K562 (cell line): Measurements from ENCODE around the gene ASPRV1. TPM values are rescaled to one million over a fixed set of nuclear protein-coding genes. Genes with fewer than 3 reads are reported as not detected.

ENCODE experiments used
- ARID3A ChIP-seq: IDR thresholded peaks from 2 replicates; pipeline ENCODE4 v1.6.1; 2012; ENCODE audit warnings: low read depth, low read length, improper control_type of control experiment, borderline replicate concordance
- CBFB ChIP-seq: sonication (generic); formaldehyde crosslinking; IDR thresholded peaks from 2 replicates; pipeline ENCODE4 v1.4.0; 2020; ENCODE audit warnings: mild to moderate bottlenecking, missing genetic modification reagents
- DMBX1 ChIP-seq: fragments of 250-450 bp; sonication (Bioruptor Pico); IDR thresholded peaks from 2 replicates; pipeline ENCODE4 v1.8.0; 2022; ENCODE audit warnings: inconsistent platforms, mild to moderate bottlenecking, moderate library complexity, borderline replicate concordance
- ELF2 ChIP-seq: fragments of 250-450 bp; sonication (Bioruptor Pico); IDR thresholded peaks from 2 replicates; pipeline ENCODE4 v1.5.0; 2021; ENCODE audit warnings: mild to moderate bottlenecking
- ETV5 ChIP-seq: sonication (generic); formaldehyde crosslinking; IDR thresholded peaks from 2 replicates; pipeline ENCODE4 v1.4.0; 2020; ENCODE audit warnings: low read depth, mild to moderate bottlenecking, missing genetic modification reagents
- KAT2B ChIP-seq: IDR thresholded peaks from one replicate; pipeline ENCODE4 v1.6.1; 2012; ENCODE audit warnings: low read depth, mild to moderate bottlenecking, control low read depth, inconsistent platforms, low read length, moderate library complexity
- MBD2 ChIP-seq: sonication (generic); IDR thresholded peaks from 2 replicates; pipeline ENCODE4 v1.6.1; 2016; ENCODE audit warnings: low read depth, borderline replicate concordance
- MXI1 ChIP-seq: IDR thresholded peaks from 2 replicates; pipeline ENCODE4 v1.6.1; 2011; ENCODE audit warnings: low read depth, mild to moderate bottlenecking, improper control_type of control experiment, low read length
- NCOA4 ChIP-seq: fragments of 450-650 bp; IDR thresholded peaks from 2 replicates; pipeline ENCODE4 v1.6.1; 2018; ENCODE audit warnings: mild to moderate bottlenecking; ENCODE audit not compliant: partially characterized antibody
- POLR2A ChIP-seq: fragments of 450-650 bp; conservative IDR thresholded peaks from 2 replicates; pipeline ENCODE4 v1.6.1; 2016
- RBM17 ChIP-seq: fragments of 200-400 bp; formaldehyde crosslinking; IDR thresholded peaks from 2 replicates; pipeline ENCODE4 v1.6.1; 2017; ENCODE audit warnings: low read depth, mild to moderate bottlenecking, low read length, borderline replicate concordance
- RNF219 ChIP-seq: fragments of 250-450 bp; sonication (Bioruptor Pico); IDR thresholded peaks from 2 replicates; pipeline ENCODE4 v1.5.0; 2022; ENCODE audit warnings: mild to moderate bottlenecking
- SIN3A ChIP-seq, 2 experiments: fragments of 150-350 bp in 1 of 2; IDR thresholded peaks; 2 replicates each; pipeline ENCODE4 v1.6.1; 2011 to 2016; ENCODE audit warnings: borderline replicate concordance in 2 of 2, low read depth in 2 of 2, low read length in 2 of 2, mild to moderate bottlenecking in 2 of 2, moderate library complexity in 2 of 2; ENCODE audit not compliant: control insufficient read depth in 1 of 2
- TRIM25 ChIP-seq: fragments of 450-650 bp; IDR thresholded peaks from 2 replicates; pipeline ENCODE4 v1.7.0; 2016; ENCODE audit warnings: borderline replicate concordance
- ZNF3 ChIP-seq: fragments of 250-450 bp; sonication (Bioruptor Pico); IDR thresholded peaks from 2 replicates; pipeline ENCODE4 v1.5.0; 2021; ENCODE audit warnings: mild to moderate bottlenecking, moderate library complexity
- ZNF324 ChIP-seq: fragments of 250-450 bp; sonication (Bioruptor Pico); IDR thresholded peaks from 2 replicates; pipeline ENCODE4 v1.4.0; 2020; ENCODE audit warnings: mild to moderate bottlenecking
- ZNF639 ChIP-seq, 2 experiments: fragments of 200-800 bp in 1 of 2; sonication (Bioruptor generic) in 1 of 2; sonication (generic) in 1 of 2; formaldehyde crosslinking in 1 of 2; IDR thresholded peaks in 1 of 2; conservative IDR thresholded peaks in 1 of 2; 2 replicates each; pipeline versions ENCODE4 v1.5.0 to v1.6.1; 2016 to 2020; ENCODE audit warnings: missing compliant biosample characterization in 1 of 2, missing genetic modification characterization in 1 of 2, missing genetic modification reagents in 1 of 2
- ZNF76 ChIP-seq: fragments of 250-450 bp; sonication (Bioruptor Pico); IDR thresholded peaks from 2 replicates; pipeline ENCODE4 v1.4.0; 2020; ENCODE audit warnings: mild to moderate bottlenecking, moderate library complexity, borderline replicate concordance
- polyA plus RNA-seq, 8 experiments: library from polyadenylated mRNA; depleted of rRNA in 4 of 8; stranded (reverse) in 5 of 8; unstranded in 3 of 8; fragments of >200 nt; fragmentation: Nextera tagmentation in 2 of 8; fragmentation: Illumina TruSeq in 1 of 8; extraction: Ambion mirVana in 2 of 8; extraction: Trizol in 1 of 8; gene quantifications; 2 replicates each; pipeline versions ENCODE4 v1.2.1 to v1.2.3, GENCODE V29; 2011 to 2014; ENCODE audit warnings: inconsistent platforms in 1 of 8, missing spikeins in 1 of 8
- total RNA-seq, 7 experiments: library from RNA; depleted of rRNA in 6 of 7; stranded (reverse); fragments of >200 nt in 6 of 7; fragmentation: Illumina TruSeq in 2 of 7; extraction: Trizol in 2 of 7; gene quantifications; 2 replicates each; pipeline versions ENCODE4 v1.2.1 to v1.2.3, GENCODE V29; 2011 to 2021; ENCODE audit warnings: low replicate concordance in 1 of 7

The ASPRV1 gene
- total and polyA plus RNA-seq, 9 of the 15 experiments (the other 6 are each of a cell fraction or from before 2014, with no cell fraction given) = 0.17 to 0.72 (median 0.47) TPM; not detected in 1

GRCh38 chr2:69914164-69914949 lies 47.1 kb downstream of the ASPRV1 start (continued):
- TF ChIP-seq ETV5 = peak; percentile 74
- 0 out of 2 replicates have a peak, but pooled peaks have one; percentile 41 for TF ChIP-seq CBFB (CRISPR knock-in tag)
- peak; percentile 96 for TF ChIP-seq MBD2
- peak in 1 of 2 experiments; percentile 86; a peak in 1 of 4 replicates for TF ChIP-seq ZNF639 (CRISPR knock-in tag; conservative IDR thresholded peaks at IDR 0.05 in 1 of 2, IDR thresholded peaks at IDR 0.05 in 1 of 2)
- peak; percentile 87 for TF ChIP-seq POLR2A
- no peak for TF ChIP-seq ZNF76 (CRISPR knock-in tag)
- no peak for TF ChIP-seq RBM17
- no peak for TF ChIP-seq ARID3A
- TF ChIP-seq ELF2 (CRISPR knock-in tag) = no peak
- TF ChIP-seq SIN3A (IDR thresholded peaks at IDR 0.05; ENCODE audit: borderline replicate concordance in 2 of 2, control insufficient read depth in 1 of 2, low read depth in 2 of 2, low read length in 2 of 2) = peak; percentile 65 to 71; a peak in 2 of 4 replicates
- TF ChIP-seq KAT2B = no peak
- TF ChIP-seq ZNF324 (CRISPR knock-in tag) = 0 out of 2 replicates have a peak, but pooled peaks have one; percentile 21
- no peak for TF ChIP-seq ZNF3
- 0 out of 2 replicates have a peak, but pooled peaks have one; percentile 69 for TF ChIP-seq DMBX1 (CRISPR knock-in tag)
- no peak for TF ChIP-seq TRIM25
- TF ChIP-seq RNF219 = no peak
- peak; percentile 22; the same call in 1 of the 2 replicates for TF ChIP-seq MXI1
- no peak for TF ChIP-seq NCOA4
